Thymus (tissue), 11 donors: ENCODE measurements around the gene FOLR2. TPM values are rescaled to one million over a fixed set of nuclear protein-coding genes. Genes with fewer than 3 reads are reported as not detected.
"Not testable (repeated sequence)": the region's sequence is repeated elsewhere in the genome, so short reads cannot be mapped to it uniquely, and the experiment has no call there.

Experiments used
- DNase-seq, 9 donors: peaks; one replicate each; pipeline ENCODE4 v3.0.0-alpha.2; 2013; ENCODE audit warnings: low spot score in 9 of 9, low read depth in 6 of 9, missing footprints in 1 of 9
- H3K27ac ChIP-seq, 2 donors: one replicate each; pipeline ENCODE4 v1.5.1; 2013; ENCODE audit warnings: control low read depth in 1 of 2, low read depth in 1 of 2, low read length in 1 of 2, mild to moderate bottlenecking in 1 of 2, moderate library complexity in 1 of 2
- H3K27me3 ChIP-seq, 2 donors: one replicate each; pipeline ENCODE4 v1.5.1; 2013; ENCODE audit warnings: low read length in 1 of 2; ENCODE audit not compliant: control insufficient read depth in 2 of 2, insufficient read depth in 1 of 2
- H3K36me3 ChIP-seq, 2 donors: one replicate each; pipeline ENCODE4 v1.5.1; 2013; ENCODE audit warnings: low read length in 1 of 2, mild to moderate bottlenecking in 1 of 2, moderate library complexity in 1 of 2; ENCODE audit not compliant: control insufficient read depth in 2 of 2, insufficient read depth in 2 of 2
- H3K4me1 ChIP-seq, 2 donors: one replicate each; pipeline ENCODE4 v1.5.1; 2013; ENCODE audit warnings: low read length in 2 of 2; ENCODE audit not compliant: control insufficient read depth in 2 of 2, insufficient read depth in 2 of 2
- H3K4me3 ChIP-seq, 2 donors: one replicate each; pipeline ENCODE4 v1.5.1; 2013; ENCODE audit warnings: low read length in 2 of 2, control low read depth in 1 of 2, mild to moderate bottlenecking in 1 of 2
- H3K9me3 ChIP-seq, 2 donors: one replicate each; pipeline ENCODE4 v1.5.1; 2013; ENCODE audit warnings: low read length in 1 of 2, mild to moderate bottlenecking in 1 of 2; ENCODE audit not compliant: control insufficient read depth in 2 of 2, insufficient read depth in 1 of 2
- WGBS: extraction: QIAGEN DNeasy Blood & Tissue Kit; methylation state at CpG from one replicate; pipeline ENCODE4 v1.1.7; 2013; 5-methylcytosine and 5-hydroxymethylcytosine counted together
- polyA plus RNA-seq: library from polyadenylated mRNA; stranded (reverse); fragments of 200-250 nt; gene quantifications from one replicate; pipeline ENCODE4 v1.2.3, GENCODE V29; 2013
- total RNA-seq: library from RNA; stranded (reverse); fragments of 120-200 nt; gene quantifications from one replicate; pipeline ENCODE4 v1.2.4, GENCODE V29; 2013
- donor health status: healthy.

FOLR2 gene
- total and polyA plus RNA-seq, 2 donors: 27.8 to 32.7 TPM

- 94% methylated on average over 4 of the region's 4 CpGs for whole genome bisulfite sequencing
- no peak for DNase-seq
- no peak overlapping the region for H3K27ac ChIP-seq
- H3K9me3 ChIP-seq: no peaks in the 10 kb centered on the region
- H3K36me3 ChIP-seq: no peaks in the 10 kb centered on the region
- no peak overlapping the region for H3K4me3 ChIP-seq
- no peaks in the 10 kb centered on the region for H3K27me3 ChIP-seq
- peaks cover 0 to 16% of the 10 kb centered on the region in 2 donors for H3K4me1 ChIP-seq
Measured at GRCh38 chr11:72179804-72180396, 36.7 kb upstream of the FOLR2 start.

GRCh38 chr11:72180892-72181552 is 35.6 kb upstream of the FOLR2 start:
- not testable (repeated sequence) for H3K9me3 ChIP-seq, H3K4me3 ChIP-seq, H3K36me3 ChIP-seq, H3K27me3 ChIP-seq, H3K27ac ChIP-seq
- WGBS: 80% methylated on average over 7 of the region's 7 CpGs
- DNase-seq: peak in 1 of 9 donors; percentile 20
- peaks cover 0 to 16% of the 10 kb centered on the region in 2 donors for H3K4me1 ChIP-seq

- peak in 1 of 9 donors; percentile 13 for DNase-seq
- H3K9me3 ChIP-seq, H3K27me3 ChIP-seq, H3K27ac ChIP-seq, H3K4me3 ChIP-seq, H3K36me3 ChIP-seq: not testable (repeated sequence)
- H3K4me1 ChIP-seq: peaks cover 0 to 16% of the 10 kb centered on the region in 2 donors
- WGBS: 87% methylated on average over 3 of the region's 3 CpGs
Measured at GRCh38 chr11:72181553-72181958, 35.0 kb upstream of the FOLR2 start.

GRCh38 chr11:72188267-72188666 is 28.3 kb upstream of the FOLR2 start:
- Histone ChIP-seq H3K4me3 (no peak overlapping the region), H3K27ac (no peak overlapping the region), H3K9me3 (no peaks in the 10 kb centered on the region), H3K27me3 (no peaks in the 10 kb centered on the region), H3K4me1 (peaks cover 0 to 4% of the 10 kb centered on the region in 2 donors), H3K36me3 (no peaks in the 10 kb centered on the region)
- no peak for DNase-seq
- 97% methylated on average over 1 of the region's 1 CpG for WGBS

GRCh38 chr11:72189455-72190250 is 26.9 kb upstream of the FOLR2 start:
- Histone ChIP-seq H3K4me1 (peaks cover 0 to 4% of the 10 kb centered on the region in 2 donors), H3K4me3 (no peak overlapping the region), H3K27me3 (no peaks in the 10 kb centered on the region), H3K27ac (no peak overlapping the region), H3K36me3 (no peaks in the 10 kb centered on the region), H3K9me3 (no peaks in the 10 kb centered on the region)
- WGBS: 98% methylated on average over 3 of the region's 3 CpGs
- DNase-seq: no peak

- H3K27me3 ChIP-seq: no peaks in the 10 kb centered on the region
- DNase-seq: no peak
- H3K9me3 ChIP-seq: no peaks in the 10 kb centered on the region
- no peak overlapping the region for H3K27ac ChIP-seq
- H3K4me1 ChIP-seq: peaks cover 0 to 4% of the 10 kb centered on the region in 2 donors
- no peak overlapping the region for H3K4me3 ChIP-seq
- H3K36me3 ChIP-seq: no peaks in the 10 kb centered on the region
- WGBS: 90% methylated on average over 5 of the region's 5 CpGs
Measured at GRCh38 chr11:72190631-72191071, 25.9 kb upstream of the FOLR2 start.

GRCh38 chr11:72191961-72192381 is 24.6 kb upstream of the FOLR2 start, which contains the start of gene FOLR1:
Gene FOLR1 (plus strand): TSS chr11:72192140. CDS start chr11:72192174, 34 bp downstream.
- DNase-seq: no peak
- 94% methylated on average over 5 of the region's 5 CpGs for WGBS
- no peaks in the 10 kb centered on the region for H3K27me3 ChIP-seq
- no peak within 1 kb of the TSS for H3K27ac ChIP-seq
- no peaks in the 10 kb centered on the region for H3K9me3 ChIP-seq
- H3K4me1 ChIP-seq: peaks cover 0 to 4% of the 10 kb centered on the region in 2 donors
- no peak within 1 kb of the TSS for H3K4me3 ChIP-seq
- no peaks in the 10 kb centered on the region for H3K36me3 ChIP-seq

- H3K27me3 ChIP-seq: no peaks in the 10 kb centered on the region
- no peak overlapping the region for H3K4me3 ChIP-seq
- no peaks in the 10 kb centered on the region for H3K36me3 ChIP-seq
- WGBS: 97% methylated on average over 12 of the region's 12 CpGs
- H3K4me1 ChIP-seq: no peaks in the 10 kb centered on the region
- no peak for DNase-seq
- H3K27ac ChIP-seq: no peak overlapping the region
- no peaks in the 10 kb centered on the region for H3K9me3 ChIP-seq
Measured at GRCh38 chr11:72195518-72196270, 20.9 kb upstream of the FOLR2 start.
